ENCODE data around the gene PRAC2. TPM values are rescaled to one million over a fixed set of nuclear protein-coding genes. Genes with fewer than 3 reads are reported as not detected.

Gene PRAC2
- total and polyA plus RNA-seq, 2 experiments from 2014 or later: not detected

GRCh38 chr17:48733632-48734328 lies 10.8 kb downstream of the PRAC2 start:
- TF ChIP-seq EZH2 (IDR thresholded peaks at IDR 0.05; ENCODE audit: insufficient read depth, poor library complexity, severe bottlenecking) (peak; percentile 81), EZH2phosphoT487 (IDR thresholded peaks at IDR 0.05; ENCODE audit: insufficient read depth, low read depth) (peak; percentile 79)
- Histone ChIP-seq H3F3A (ENCODE audit: insufficient read depth) (no peaks in the 10 kb centered on the region), H3K27ac (no peak overlapping the region), H3K9me2 (ENCODE audit: insufficient read depth) (no peaks in the 10 kb centered on the region), H3K9ac (no peak overlapping the region), H3K4me3 (no peak overlapping the region), H3K36me3 (ENCODE audit: low read depth) (no peaks in the 10 kb centered on the region), H3K4me1 (ENCODE audit: insufficient read depth) (no peaks in the 10 kb centered on the region), H4K20me1 (ENCODE audit: insufficient read depth) (no peaks in the 10 kb centered on the region), H2AFZ (no peak overlapping the region), H3K27me3 (replicated peaks; ENCODE audit: insufficient read depth) (peaks cover 98% of the 10 kb centered on the region), H3K9me3 (ENCODE audit: low read depth) (no peaks in the 10 kb centered on the region), H3K79me2 (ENCODE audit: insufficient read depth) (no peaks in the 10 kb centered on the region), H3K4me2 (ENCODE audit: unreplicated experiment) (no peak overlapping the region)
- in situ Hi-C loops (cut with MboI): no loop called here
- 11 to 12% methylated on average over 22 of the region's 22 CpGs for WGBS, 2 experiments (ENCODE audit: low coverage in 1 of 2, low lambda C conversion rate in 2 of 2, missing lambda C conversion rate in 2 of 2)
- no peak for DNase-seq

GRCh38 chr17:48734333-48735061 lies 11.5 kb downstream of the PRAC2 start:
- no peaks in the 10 kb centered on the region for H3K9me3 ChIP-seq (ENCODE audit: low read depth)
- H3K79me2 ChIP-seq (ENCODE audit: insufficient read depth): no peaks in the 10 kb centered on the region
- no peak overlapping the region for H3K4me3 ChIP-seq
- in situ Hi-C loops (cut with MboI): no loop called here
- H3K27ac ChIP-seq: no peak overlapping the region
- H3K4me1 ChIP-seq (ENCODE audit: insufficient read depth): no peaks in the 10 kb centered on the region
- H3K4me2 ChIP-seq (ENCODE audit: unreplicated experiment): no peak overlapping the region
- no peak for DNase-seq
- no peaks in the 10 kb centered on the region for H3K36me3 ChIP-seq (ENCODE audit: low read depth)
- H3K9me2 ChIP-seq (ENCODE audit: insufficient read depth): no peaks in the 10 kb centered on the region
- H3K9ac ChIP-seq: no peak overlapping the region
- no peaks in the 10 kb centered on the region for H4K20me1 ChIP-seq (ENCODE audit: insufficient read depth)
- H3F3A ChIP-seq (ENCODE audit: insufficient read depth): no peaks in the 10 kb centered on the region
- H3K27me3 ChIP-seq (replicated peaks; ENCODE audit: insufficient read depth): peaks cover 98% of the 10 kb centered on the region
- 4 to 6% methylated on average over 14 of the region's 14 CpGs for WGBS, 2 experiments (ENCODE audit: low coverage in 1 of 2, low lambda C conversion rate in 2 of 2, missing lambda C conversion rate in 2 of 2)
- no peak overlapping the region for H2AFZ ChIP-seq
- TF ChIP-seq EZH2 (IDR thresholded peaks at IDR 0.05; ENCODE audit: insufficient read depth, poor library complexity, severe bottlenecking) (no peak), EZH2phosphoT487 (IDR thresholded peaks at IDR 0.05; ENCODE audit: insufficient read depth, low read depth) (0 out of 2 replicates have a peak, but pooled peaks have one; percentile 10)

- Histone ChIP-seq H3F3A (ENCODE audit: insufficient read depth) (no peaks in the 10 kb centered on the region), H4K20me1 (ENCODE audit: insufficient read depth) (no peaks in the 10 kb centered on the region), H3K27me3 (replicated peaks; ENCODE audit: insufficient read depth) (peaks cover 98% of the 10 kb centered on the region), H3K4me1 (ENCODE audit: insufficient read depth) (no peaks in the 10 kb centered on the region), H3K9me2 (ENCODE audit: insufficient read depth) (no peaks in the 10 kb centered on the region), H2AFZ (no peak overlapping the region), H3K79me2 (ENCODE audit: insufficient read depth) (no peaks in the 10 kb centered on the region), H3K9ac (no peak overlapping the region), H3K27ac (no peak overlapping the region), H3K9me3 (ENCODE audit: low read depth) (no peaks in the 10 kb centered on the region), H3K4me2 (ENCODE audit: unreplicated experiment) (no peak overlapping the region), H3K4me3 (no peak overlapping the region), H3K36me3 (ENCODE audit: low read depth) (no peaks in the 10 kb centered on the region)
- 1 to 3% methylated on average over 7 of the region's 7 CpGs for WGBS, 2 experiments (ENCODE audit: low coverage in 1 of 2, low lambda C conversion rate in 2 of 2, missing lambda C conversion rate in 2 of 2)
- no peak for DNase-seq
- TF ChIP-seq EZH2phosphoT487 (IDR thresholded peaks at IDR 0.05; ENCODE audit: insufficient read depth, low read depth) (no peak), EZH2 (IDR thresholded peaks at IDR 0.05; ENCODE audit: insufficient read depth, poor library complexity, severe bottlenecking) (no peak)
- in situ Hi-C loops (cut with MboI): no loop called here
These were observed 12.0 kb downstream of the PRAC2 start for GRCh38 chr17:48735062-48735351.

GRCh38 chr17:48737330-48738043 lies 14.5 kb downstream of the PRAC2 start:
- no peak for DNase-seq
- Histone ChIP-seq H4K20me1 (ENCODE audit: insufficient read depth) (no peaks in the 10 kb centered on the region), H3K9me3 (ENCODE audit: low read depth) (no peaks in the 10 kb centered on the region), H3K9me2 (ENCODE audit: insufficient read depth) (no peaks in the 10 kb centered on the region), H2AFZ (no peak overlapping the region), H3K4me1 (ENCODE audit: insufficient read depth) (no peaks in the 10 kb centered on the region), H3F3A (ENCODE audit: insufficient read depth) (no peaks in the 10 kb centered on the region), H3K27ac (no peak overlapping the region), H3K4me2 (ENCODE audit: unreplicated experiment) (no peak overlapping the region), H3K9ac (no peak overlapping the region), H3K27me3 (replicated peaks; ENCODE audit: insufficient read depth) (peaks cover 99% of the 10 kb centered on the region), H3K36me3 (ENCODE audit: low read depth) (no peaks in the 10 kb centered on the region), H3K79me2 (ENCODE audit: insufficient read depth) (no peaks in the 10 kb centered on the region), H3K4me3 (no peak overlapping the region)
- TF ChIP-seq EZH2 (IDR thresholded peaks at IDR 0.05; ENCODE audit: insufficient read depth, poor library complexity, severe bottlenecking): no peak
- TF ChIP-seq EZH2phosphoT487 (IDR thresholded peaks at IDR 0.05; ENCODE audit: insufficient read depth, low read depth): no peak
- 39 to 46% methylated on average over 4 of the region's 4 CpGs for WGBS, 2 experiments (ENCODE audit: low coverage in 1 of 2, low lambda C conversion rate in 2 of 2, missing lambda C conversion rate in 2 of 2)
- in situ Hi-C loops (cut with MboI): no loop called here

All from GM23248 (cell line).